Activated CD8-positive, alpha-beta T cell treated with anti-CD3 and anti-CD28 coated beads for 36 hours (primary cell): Measurements from ENCODE around the gene MAP3K2. TPM values are rescaled to one million over a fixed set of nuclear protein-coding genes. Genes with fewer than 3 reads are reported as not detected.
A peak's percentile ranks its signal among the peaks of the same experiment; 100 is the strongest.

Source experiments
- ATAC-seq: fragments of 200-7000 bp; cut with Tn5 transposase; one replicate; pipeline ENCODE4 v1.10.0; 2021; ENCODE audit warnings: mild to moderate bottlenecking, moderate library complexity
- CTCF ChIA-PET: fragments of 350-600 bp; sonication (Branson Sonifier 250); formaldehyde crosslinking; loops from one replicate; lab custom pipeline; 2021; ENCODE audit warnings: antibody characterized with exemption; lab: Charles Lee
- POLR2A ChIA-PET: fragments of 350-600 bp; sonication (Branson Sonifier 250); formaldehyde crosslinking; loops from one replicate; lab custom pipeline; 2021; ENCODE audit warnings: antibody characterized with exemption; lab: Charles Lee
- DNase-seq: peaks from one replicate; pipeline ENCODE4 v3.0.0-alpha.2; 2020
- H3K27ac Mint-ChIP-seq: one replicate; pipeline ENCODE4 v1.8.0; 2021; ENCODE audit warnings: mild to moderate bottlenecking, mixed read lengths
- H3K27me3 Mint-ChIP-seq: one replicate; pipeline ENCODE4 v1.8.0; 2021; ENCODE audit warnings: mixed read lengths
- H3K36me3 Mint-ChIP-seq: one replicate; pipeline ENCODE4 v1.8.0; 2021; ENCODE audit warnings: low read depth, mixed read lengths
- H3K4me1 Mint-ChIP-seq: one replicate; pipeline ENCODE4 v1.8.0; 2021; ENCODE audit warnings: low read depth, mixed read lengths
- H3K4me3 Mint-ChIP-seq: one replicate; pipeline ENCODE4 v1.8.0; 2021; ENCODE audit warnings: mild to moderate bottlenecking, moderate library complexity, mixed read lengths
- H3K9me3 Mint-ChIP-seq: one replicate; pipeline ENCODE4 v1.8.0; 2021; ENCODE audit warnings: mixed read lengths
- CTCF ChIP-seq: fragments of 200-600 bp; IDR thresholded peaks from one replicate; pipeline ENCODE4 v1.8.0; 2022; ENCODE audit warnings: antibody characterized with exemption, mild to moderate bottlenecking
- intact Hi-C: fragments of 100-400 bp; cut with micrococcal nuclease; formaldehyde crosslinking; loops from one replicate; pipeline ENCODE4 v1.10.0; 2022
- total RNA-seq, 2 experiments: library from RNA; stranded (reverse); gene quantifications; one replicate each; pipeline ENCODE4 v1.2.3, GENCODE V29; 2021

MAP3K2 gene
- total RNA-seq, 2 experiments from 2014 or later: 54.7 to 55.5 TPM

GRCh38 chr2:127279781-127280180 lies 108.0 kb downstream of the MAP3K2 start:
- no peak for TF ChIP-seq CTCF
- Mint-ChIP-seq H3K27me3 (no peaks in the 10 kb centered on the region), H3K9me3 (peaks cover 5% of the 10 kb centered on the region), H3K4me3 (no peak overlapping the region), H3K27ac (no peak overlapping the region), H3K4me1 (peaks cover 33% of the 10 kb centered on the region), H3K36me3 (peaks cover 64% of the 10 kb centered on the region)
- POLR2A ChIA-PET: interaction anchor here (1.2 kb wide), 1 partner anchor 19 kb away, joined by 3 read pairs; no protein-coding TSS in a partner anchor
- ATAC-seq (no peak), DNase-seq (no peak)
- CTCF ChIA-PET: no interaction called here
- intact Hi-C loops: no loop called here

GRCh38 chr2:127278959-127279358 lies 108.8 kb downstream of the MAP3K2 start:
- no peak for TF ChIP-seq CTCF
- H3K9me3 Mint-ChIP-seq: peaks cover 4% of the 10 kb centered on the region
- H3K27me3 Mint-ChIP-seq: no peaks in the 10 kb centered on the region
- POLR2A ChIA-PET: interaction anchor here (0.9 to 1.2 kb wide), 3 partner anchors 9 to 18 kb away, joined by 3 to 4 read pairs (median 3); no protein-coding TSS in a partner anchor
- intact Hi-C loops: no loop called here
- CTCF ChIA-PET: interaction anchor here (0.9 to 1.4 kb wide), 3 partner anchors 14 to 201 kb away, joined by 3 to 4 read pairs (median 3); no protein-coding TSS in a partner anchor
- H3K27ac Mint-ChIP-seq: no peak overlapping the region
- H3K4me3 Mint-ChIP-seq: no peak overlapping the region
- no peak for ATAC-seq
- H3K4me1 Mint-ChIP-seq: peaks cover 27% of the 10 kb centered on the region
- DNase-seq: no peak
- H3K36me3 Mint-ChIP-seq: peaks cover 60% of the 10 kb centered on the region

GRCh38 chr2:127277028-127277427 lies 110.7 kb downstream of the MAP3K2 start:
- POLR2A ChIA-PET: interaction anchor here (1.0 kb wide), 1 partner anchor 17 kb away, joined by 3 read pairs; the partner anchor contains the start of gene ERCC3
- peak overlapping the region; percentile 71 for H3K27ac Mint-ChIP-seq
- CTCF ChIA-PET: interaction anchor here (0.8 kb wide), 1 partner anchor 202 kb away, joined by 4 read pairs; no protein-coding TSS in a partner anchor
- TF ChIP-seq CTCF: no peak
- no peak overlapping the region for H3K4me3 Mint-ChIP-seq
- ATAC-seq (no peak), DNase-seq (no peak)
- intact Hi-C loops: no loop called here
- no peaks in the 10 kb centered on the region for H3K9me3 Mint-ChIP-seq
- H3K27me3 Mint-ChIP-seq: no peaks in the 10 kb centered on the region
- peaks cover 13% of the 10 kb centered on the region for H3K4me1 Mint-ChIP-seq
- H3K36me3 Mint-ChIP-seq: peaks cover 57% of the 10 kb centered on the region

GRCh38 chr2:127275789-127276188 lies 112.0 kb downstream of the MAP3K2 start:
- Mint-ChIP-seq H3K4me1 (peaks cover 11% of the 10 kb centered on the region), H3K4me3 (no peak overlapping the region), H3K27me3 (no peaks in the 10 kb centered on the region), H3K36me3 (peaks cover 61% of the 10 kb centered on the region), H3K27ac (peak overlapping the region; percentile 71), H3K9me3 (no peaks in the 10 kb centered on the region)
- intact Hi-C loops: no loop called here
- no peak for TF ChIP-seq CTCF
- CTCF ChIA-PET: no interaction called here
- no peak for ATAC-seq
- no peak for DNase-seq
- POLR2A ChIA-PET: no interaction called here

GRCh38 chr2:127275356-127275755 lies 112.4 kb downstream of the MAP3K2 start:
- H3K4me3 Mint-ChIP-seq: no peak overlapping the region
- intact Hi-C loops: no loop called here
- peaks cover 62% of the 10 kb centered on the region for H3K36me3 Mint-ChIP-seq
- ChIA-PET POLR2A (interaction anchor here (0.6 kb wide), 1 partner anchor 9 kb away, joined by 4 read pairs; no protein-coding TSS in a partner anchor), CTCF (no interaction called here)
- DNase-seq (no peak), ATAC-seq (no peak)
- peak overlapping the region; percentile 3 for H3K27ac Mint-ChIP-seq
- no peaks in the 10 kb centered on the region for H3K9me3 Mint-ChIP-seq
- peaks cover 10% of the 10 kb centered on the region for H3K4me1 Mint-ChIP-seq
- H3K27me3 Mint-ChIP-seq: no peaks in the 10 kb centered on the region
- TF ChIP-seq CTCF: no peak
